Colon (tissue), 2 donors: Measurements from ENCODE around the gene COMMD6.
A peak's percentile ranks its signal among the peaks of the same experiment; 100 is the strongest.
"Not testable (repeated sequence)": the region's sequence is repeated elsewhere in the genome, so short reads cannot be mapped to it uniquely, and the experiment has no call there.

Experiments used
- FAIRE-seq: peaks from 2 replicates; lab custom pipeline; 2012; peaks lifted over from hg19 to GRCh38; lab: Jason Lieb, UNC
- donor health status: control.
- donor health status: control.

COMMD6 gene

DNA sequence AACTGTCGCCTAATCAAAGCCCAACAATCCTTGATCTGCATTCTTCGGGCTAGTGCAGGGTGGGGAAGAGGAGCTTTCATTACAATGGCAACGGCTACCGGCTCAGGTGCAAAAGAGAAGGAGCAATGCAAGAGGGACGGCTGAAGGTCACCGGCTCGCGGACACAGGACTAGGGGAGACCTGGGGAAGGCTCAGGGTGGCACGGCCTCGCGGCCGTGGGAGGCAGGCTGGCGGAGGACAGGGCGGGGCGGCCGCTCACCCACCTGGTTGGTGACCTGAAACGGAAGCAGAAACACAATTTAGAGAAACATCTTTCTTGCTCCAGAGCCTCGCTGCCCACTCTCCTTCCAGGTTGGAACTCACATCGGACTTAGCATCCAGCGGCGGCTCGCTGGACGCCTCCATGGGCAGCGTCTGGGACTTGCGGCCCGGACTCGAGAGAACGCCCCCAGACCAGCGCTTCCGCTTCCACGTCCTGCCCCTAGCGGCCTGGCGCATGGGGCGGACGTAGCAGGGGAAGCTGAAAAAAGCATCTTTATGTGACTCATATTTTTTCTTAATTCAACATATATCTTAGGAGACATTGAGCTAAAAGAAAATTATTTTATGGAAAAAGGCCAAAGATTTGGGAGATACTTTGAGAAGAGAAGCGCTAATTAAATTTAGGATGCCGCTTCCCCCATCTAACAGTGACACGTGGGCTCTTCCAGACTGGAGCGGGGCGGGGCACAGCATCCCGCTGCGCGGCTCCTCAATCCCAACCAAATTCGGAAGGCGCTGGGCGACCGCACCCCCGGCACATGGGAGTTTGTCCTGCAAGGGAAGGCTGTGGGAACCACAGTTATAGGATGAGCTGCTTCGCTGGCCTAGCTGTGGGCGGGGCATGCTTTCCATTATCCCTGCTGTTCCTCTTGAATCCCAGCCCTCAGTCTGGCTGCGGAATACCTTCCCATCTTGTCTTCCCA is at the start of gene COMMD6:
Gene COMMD6 (minus strand): TSS at position 441 of the 965 bp plus-strand sequence. CDS start 36 bp downstream, at position 405.
- FAIRE-seq: no peak

DNA sequence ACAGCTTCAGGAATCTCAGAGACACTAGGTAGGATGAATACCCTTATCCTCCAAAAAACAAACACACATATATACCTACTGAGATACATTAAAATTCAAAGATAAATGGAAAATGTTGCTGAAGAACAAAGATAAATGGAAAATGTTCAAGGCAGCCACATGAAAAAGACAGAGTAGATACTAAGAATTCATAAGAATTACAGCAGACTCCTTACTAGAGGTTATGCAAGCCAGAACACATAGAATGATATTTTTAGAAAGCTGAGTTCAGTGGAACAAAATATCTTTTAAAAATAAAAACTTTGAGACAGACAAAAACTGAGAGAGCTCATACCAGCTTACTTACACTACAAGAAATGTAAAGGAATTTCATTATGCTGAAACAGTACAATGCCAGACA is 47.5 kb upstream of the COMMD6 start:
- FAIRE-seq: no peak

DNA sequence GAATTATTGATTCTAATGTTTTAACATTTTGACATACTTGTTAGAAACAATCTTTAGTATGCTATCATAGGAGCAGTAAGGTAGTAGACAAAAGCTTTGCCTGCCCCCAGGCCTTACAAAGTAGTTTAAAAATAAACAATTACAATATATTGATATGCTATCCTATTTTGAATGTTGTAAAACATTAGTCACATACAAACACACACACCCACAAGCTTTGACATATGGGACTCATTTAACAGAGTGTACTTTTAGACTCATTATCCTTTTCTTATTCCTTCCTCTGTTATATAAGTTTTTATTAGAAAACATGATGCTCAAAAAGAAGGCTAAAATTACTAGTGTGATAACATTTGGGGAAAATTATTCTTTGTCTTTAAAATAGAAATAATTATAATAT is 45.5 kb upstream of the COMMD6 start:
- peak; percentile 38 for FAIRE-seq

DNA sequence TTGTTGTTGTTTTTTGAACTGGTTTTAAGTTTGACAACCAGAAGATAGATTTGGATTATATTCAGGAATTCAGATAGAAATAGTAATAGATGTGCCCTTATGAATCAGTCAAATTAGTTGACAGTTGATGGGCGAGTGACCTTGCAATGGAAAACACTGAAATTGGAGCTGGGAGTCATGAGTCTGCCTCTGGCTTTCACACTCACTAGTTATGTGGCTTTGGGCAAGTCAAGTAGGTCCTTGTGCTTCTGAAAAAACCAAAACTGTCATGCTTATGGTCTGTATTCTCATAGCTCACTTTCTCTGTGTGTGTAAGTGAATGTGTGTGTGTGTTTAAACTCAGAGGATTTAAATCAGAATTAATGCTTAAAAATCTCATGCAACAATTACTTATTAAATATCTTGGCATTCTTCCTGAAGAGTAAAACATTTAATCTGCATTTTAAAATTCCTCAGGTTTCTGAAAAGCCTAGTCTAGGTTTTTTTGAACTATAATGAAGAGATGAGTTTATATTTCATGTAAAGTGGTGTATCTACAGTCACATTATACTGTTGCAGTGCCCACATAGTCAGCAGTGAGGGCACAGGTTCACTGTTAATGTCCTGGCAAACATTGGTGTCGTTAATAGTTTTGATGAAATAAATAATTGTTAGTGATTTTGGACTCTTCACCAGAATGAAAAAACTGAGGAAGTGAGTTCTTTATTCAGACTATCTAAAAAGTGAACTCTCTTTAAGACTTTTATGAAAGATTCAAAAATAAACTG is 44.4 kb upstream of the COMMD6 start:
- FAIRE-seq: no peak

DNA sequence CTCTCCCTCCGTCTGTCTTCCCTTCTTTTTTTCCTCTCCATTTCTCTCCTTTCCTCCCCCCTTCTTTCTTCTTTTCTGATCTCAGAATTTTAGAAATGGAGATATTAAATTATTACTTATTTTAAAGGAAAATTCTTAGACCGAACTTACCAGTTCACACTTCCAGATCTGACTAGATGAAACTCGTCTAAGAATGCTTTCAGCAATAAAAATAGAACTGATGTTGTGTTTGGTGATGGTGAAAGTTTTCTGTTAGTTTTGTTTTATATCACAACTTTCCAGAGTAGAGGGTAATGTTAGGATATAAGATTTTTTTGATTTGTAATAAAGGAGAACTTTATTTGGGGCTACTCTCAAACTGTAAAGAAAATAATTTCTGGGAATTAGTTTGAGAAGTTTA is 41.9 kb upstream of the COMMD6 start:
- FAIRE-seq: peak; percentile 66

DNA sequence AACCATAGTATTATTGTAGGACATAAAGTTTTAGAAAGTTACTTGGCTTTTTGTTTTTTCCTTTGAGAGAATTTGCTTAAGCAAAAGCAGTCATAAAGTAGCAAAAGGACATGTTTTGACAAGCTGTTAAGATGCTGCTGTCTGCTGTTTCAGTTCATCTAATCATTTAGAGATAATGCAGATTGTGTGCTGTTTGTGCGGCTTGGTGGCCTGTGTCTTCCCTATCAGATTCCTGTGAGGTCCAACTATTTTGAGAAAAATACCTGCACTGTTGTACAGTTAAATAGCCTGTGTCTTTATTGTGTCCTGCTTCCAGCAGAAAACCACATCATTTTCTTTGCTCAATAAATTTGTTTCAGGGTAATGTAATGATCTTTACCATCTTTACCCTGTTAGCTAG is 31.9 kb upstream of the COMMD6 start:
- FAIRE-seq: no peak

DNA sequence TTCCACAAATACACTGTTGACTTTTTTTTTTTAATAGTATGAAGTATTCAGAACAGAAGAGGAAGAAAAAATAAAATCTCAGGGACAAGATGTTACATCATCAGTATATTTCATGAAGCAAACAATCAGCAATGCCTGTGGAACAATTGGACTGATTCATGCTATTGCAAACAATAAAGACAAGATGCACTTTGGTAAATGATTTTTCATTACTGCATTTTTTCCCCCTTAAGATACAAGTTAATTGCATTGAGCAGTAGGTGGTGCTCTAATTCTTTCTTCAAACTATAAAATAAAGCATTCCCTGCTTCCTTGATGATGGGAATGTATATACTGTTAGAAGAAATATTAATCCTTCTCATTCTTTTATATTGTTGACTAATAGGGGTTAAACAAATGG is 29.0 kb upstream of the COMMD6 start:
- peak; percentile 58 for FAIRE-seq

DNA sequence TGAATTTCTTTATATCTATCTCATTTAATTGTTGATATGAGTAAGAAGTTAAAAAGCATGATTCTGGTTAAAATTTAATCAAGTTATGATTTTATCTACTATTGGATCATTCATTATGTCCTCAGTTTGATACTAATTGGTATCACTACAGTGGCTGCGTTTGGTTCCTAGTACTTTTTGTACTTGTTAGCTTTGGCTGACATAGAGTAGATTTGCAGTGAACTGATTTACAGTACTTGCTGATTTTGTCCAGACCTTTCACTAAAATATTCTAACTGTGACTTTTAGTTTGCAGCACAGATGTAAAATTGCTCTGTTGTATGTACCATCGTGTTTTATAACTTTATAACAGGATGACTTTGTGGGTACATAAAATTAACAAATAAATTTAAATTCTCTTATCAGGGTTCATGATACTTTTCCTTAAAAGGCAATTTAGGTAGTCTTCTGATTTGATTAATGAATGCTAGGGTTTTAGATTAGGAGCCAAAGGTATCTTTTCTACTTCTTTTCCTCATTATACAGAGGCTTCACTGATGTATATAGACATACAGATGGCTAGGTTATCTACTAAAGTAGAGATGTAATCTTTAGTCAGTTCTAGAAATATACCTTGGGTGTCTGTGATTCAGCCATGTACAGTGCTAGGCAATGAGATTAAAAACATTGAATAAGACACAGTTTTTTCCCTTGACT is 20.7 kb upstream of the COMMD6 start:
- no peak for FAIRE-seq

DNA sequence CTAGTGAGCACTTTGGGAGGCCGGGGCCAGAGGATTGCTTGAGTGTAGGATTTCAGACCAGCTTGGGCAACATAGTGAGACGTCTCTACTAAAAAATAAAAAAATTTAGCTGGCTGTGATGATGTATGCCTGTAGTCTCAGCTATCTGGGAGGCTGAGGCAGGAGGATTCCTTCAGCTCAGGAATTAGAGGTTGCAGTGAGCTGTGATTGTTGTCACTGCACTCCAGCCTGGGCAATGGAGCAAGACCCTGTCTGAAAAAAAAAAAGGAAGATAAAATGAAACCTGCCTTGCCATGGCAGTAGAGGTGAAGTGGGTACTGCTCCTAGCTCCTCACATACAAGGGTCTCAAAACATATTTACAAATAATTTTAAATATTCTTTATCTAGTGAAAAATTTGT is 19.3 kb upstream of the COMMD6 start:
- FAIRE-seq: no peak

DNA sequence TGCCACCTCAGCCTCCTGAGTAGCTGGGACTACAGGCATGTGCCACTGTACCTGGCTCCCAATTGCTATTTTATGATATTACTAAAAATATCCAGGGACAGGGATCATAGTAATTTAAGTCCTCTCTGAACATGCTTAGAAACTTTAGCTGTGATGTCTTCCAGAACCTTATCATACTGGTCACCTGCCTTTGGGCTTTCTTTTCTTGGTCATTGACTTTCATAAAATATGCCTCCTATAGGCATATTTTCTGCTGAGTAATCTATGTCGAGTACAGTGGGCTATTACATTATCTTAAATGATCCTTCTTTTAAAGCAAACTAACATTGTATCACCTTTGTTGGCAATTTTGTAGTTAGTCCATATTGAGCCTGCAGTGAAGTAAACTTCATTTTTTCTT is 18.2 kb upstream of the COMMD6 start:
- FAIRE-seq: no peak

DNA sequence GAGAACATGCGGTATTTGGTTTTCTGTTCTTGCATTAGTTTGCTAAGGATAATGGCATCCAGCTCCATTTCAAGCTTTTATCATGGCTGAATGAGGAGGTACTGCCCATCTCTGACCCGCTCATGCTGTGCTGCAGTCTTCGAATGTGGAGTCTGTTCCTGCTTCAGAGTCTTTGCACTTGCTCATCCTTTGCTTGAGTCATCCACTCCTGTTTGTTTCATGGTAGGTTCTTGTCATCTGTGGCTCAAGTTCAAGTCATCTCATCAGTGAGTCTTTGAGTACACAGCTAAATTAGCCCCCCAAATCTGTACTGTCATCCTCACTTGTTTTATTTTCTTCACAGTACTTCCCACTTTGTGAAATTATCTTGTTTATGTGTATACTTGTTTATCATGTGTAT is 17.3 kb upstream of the COMMD6 start:
- FAIRE-seq: no peak

DNA sequence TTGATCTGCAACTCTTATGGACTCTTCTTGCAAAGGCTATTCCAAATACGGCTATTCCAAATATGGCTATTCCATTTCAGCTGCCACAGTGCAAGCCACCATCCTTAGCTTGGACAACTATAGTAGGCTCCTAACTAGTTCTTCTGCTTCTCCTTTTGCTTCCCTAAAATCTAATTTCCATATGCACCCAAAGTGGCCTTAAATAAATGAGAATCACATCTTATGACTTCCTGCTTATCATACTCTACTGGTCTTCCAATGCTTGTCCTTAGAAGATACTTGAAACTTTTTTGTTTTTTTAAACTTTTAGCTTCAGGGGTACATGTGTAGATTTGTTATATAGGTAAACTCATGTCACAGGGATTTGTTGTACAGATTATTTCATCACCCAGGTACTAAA is 16.8 kb upstream of the COMMD6 start:
- FAIRE-seq: no peak

DNA sequence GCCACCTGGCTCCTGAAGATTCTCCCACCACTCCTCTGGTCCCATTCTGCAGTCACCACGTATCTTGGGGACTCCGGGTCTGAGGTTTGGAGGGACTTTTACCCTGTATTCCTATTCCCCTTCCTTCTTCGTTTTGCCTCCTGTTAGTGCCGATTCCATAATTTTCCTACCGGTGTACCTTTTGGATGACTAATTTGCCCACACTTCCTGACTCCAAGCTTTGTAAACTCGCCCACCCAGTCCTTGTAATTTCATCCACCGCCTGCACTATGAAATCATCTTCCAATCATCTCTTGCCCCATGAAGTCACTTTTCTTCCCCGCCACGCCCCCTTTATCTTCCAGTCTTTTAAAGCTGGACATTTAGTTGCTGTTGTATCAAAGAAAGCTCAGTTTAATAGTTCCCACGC is 12.5 kb upstream of the COMMD6 start:
- FAIRE-seq: no peak

DNA sequence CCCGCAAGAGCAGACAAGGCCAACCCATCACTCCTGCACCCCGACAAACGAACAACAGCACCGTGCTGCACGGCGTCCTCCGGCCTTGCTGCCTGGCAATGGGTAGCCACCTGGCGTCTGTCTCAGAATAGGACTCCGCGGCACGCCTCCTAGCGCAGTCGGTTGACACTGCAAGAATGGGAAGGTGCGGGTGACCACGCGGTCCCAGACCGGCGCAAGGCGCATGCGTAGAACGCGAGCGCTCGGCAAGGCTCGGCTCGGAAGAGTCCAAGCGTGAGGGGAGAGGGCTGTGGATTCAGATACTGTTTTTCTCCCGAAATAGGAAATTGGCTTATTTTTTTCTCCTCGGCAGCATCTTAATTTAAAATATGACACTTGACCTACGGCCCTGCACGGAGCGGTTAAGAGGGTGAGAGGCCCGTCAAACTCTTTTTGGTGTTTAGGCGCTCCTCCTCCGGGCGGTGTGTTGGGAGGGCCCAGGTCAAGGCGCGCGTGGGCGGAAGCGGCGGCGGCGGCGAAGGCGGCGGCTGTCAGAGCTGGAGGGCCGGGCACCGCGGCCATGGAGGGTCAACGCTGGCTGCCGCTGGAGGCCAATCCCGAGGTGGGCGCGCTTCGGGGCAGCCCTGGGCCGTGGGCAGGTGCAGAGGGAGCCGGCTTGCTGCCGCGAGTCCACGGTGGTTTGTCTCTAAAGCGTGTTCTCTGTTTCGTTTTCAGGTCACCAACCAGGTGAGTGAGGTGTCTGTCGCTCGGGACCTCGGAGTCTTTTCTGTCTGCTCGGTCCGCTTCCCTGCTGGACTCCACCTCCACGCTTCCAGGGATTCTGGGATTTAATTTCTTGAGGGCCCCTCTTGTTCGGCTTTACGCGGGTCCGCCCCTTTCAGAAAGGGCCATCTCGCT is 11.9 kb upstream of the COMMD6 start, which contains the start of gene UCHL3:
Gene UCHL3 (plus strand): TSS at position 530 of the 897 bp plus-strand sequence. CDS start 30 bp downstream, at position 560.
- FAIRE-seq: peak; percentile 31

DNA sequence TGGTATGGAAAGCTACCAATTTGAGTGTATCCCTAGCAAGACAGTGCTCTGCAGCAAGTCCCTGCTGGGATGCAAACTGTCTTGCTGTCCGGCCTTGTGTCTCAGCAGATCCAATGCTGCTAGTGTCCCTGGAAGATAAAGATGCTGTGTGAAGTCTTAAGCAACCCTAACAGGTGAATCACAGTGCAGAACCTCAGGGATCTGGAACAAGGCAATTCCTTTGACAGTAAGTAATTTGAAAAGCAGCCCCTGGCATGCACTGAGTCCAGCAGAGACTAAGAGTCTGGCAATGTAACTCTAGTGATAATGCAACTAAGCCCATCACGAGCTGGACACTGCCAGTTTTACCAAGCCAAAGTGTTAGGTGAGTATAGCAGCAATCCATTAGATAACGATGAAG is 10.3 kb upstream of the COMMD6 start:
- no peak for FAIRE-seq

DNA sequence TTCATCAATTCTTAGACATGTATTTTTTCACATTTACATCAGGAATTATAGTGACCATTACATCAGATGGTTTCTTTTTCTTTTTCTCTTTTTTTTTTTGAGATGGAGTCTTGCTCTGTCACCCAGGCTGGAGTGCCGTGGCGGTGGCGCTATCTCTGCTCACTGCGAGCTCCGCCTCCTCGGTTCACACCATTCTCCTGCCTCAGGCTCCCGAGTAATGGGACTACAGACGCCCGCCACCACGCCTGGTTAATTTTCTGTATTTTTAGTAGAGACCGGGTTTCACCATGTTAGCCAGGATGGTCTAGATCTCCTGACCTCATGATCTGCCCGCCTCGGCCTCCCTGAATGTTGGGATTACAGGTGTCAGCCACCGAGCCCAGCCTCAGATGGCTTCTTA is 7.7 kb upstream of the COMMD6 start:
- not testable (repeated sequence) for FAIRE-seq

DNA sequence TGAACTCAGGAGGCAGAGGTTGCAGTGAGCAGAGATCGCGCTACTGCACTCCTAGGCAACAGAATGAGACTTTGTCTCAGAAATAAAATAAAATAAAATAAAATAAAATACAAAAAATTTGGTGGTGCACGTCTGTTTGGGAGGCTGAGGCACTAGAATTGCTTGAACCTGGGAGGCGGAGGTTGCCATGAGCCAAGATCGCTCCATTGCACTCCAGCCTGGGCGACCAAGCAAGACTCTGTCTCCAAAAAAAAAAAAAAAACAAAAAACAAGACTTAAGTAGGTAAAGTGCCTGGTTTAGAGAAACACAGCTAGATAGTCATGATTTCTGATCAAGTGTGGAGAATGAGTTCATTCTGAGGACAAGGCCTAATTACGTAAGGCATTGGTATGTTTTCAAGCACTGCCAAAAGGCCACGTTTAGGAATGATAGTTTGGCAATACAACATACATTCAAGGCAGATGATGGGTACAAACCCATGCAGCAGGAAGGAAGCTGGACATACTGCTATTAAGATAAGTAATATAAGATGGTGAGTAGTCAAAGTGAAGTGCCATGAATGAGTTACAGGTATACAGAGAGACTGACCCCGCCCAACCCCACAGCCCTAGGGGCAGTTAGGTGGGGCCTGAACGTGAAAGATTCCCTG is 7.2 kb upstream of the COMMD6 start:
- no peak for FAIRE-seq

DNA sequence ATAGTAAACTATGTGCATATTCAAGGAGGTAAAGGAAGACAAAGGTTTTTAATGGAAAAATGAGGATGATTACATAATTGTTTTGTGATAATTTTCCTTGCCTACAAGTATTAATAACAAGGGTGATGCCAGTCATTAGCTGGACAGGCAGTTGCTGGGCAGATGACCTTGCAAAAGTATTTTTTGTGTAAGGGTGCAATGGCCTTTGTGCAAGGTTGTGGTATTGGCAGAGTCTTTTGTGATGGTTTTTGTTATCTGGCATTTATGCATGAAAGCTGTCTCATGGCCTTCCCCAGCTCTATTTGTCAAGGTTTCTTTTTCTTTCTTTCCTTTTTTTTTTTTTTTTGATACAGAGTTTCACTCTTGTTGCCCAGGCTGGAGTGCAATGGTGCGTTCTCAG is 4.3 kb upstream of the COMMD6 start:
- FAIRE-seq: no peak

DNA sequence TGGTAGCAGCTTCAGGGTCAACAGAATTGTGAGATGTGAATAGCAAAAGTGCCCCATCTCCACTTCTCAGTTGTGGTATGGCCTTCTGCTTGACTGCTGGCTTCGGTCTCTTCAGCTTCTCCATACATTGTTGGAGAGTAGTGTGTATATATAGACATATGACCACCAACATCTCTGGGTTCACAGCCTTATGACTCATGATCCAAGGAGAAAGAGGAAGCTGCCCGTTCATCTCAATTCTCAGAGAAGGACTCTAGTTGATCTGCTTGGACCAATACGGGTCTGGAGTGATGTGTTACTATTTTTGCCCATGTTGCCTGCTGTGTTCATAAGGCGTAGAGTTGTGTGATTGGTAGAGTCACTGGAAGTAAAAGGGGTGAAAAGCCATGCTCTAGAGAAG is 3.6 kb upstream of the COMMD6 start:
- FAIRE-seq: no peak

DNA sequence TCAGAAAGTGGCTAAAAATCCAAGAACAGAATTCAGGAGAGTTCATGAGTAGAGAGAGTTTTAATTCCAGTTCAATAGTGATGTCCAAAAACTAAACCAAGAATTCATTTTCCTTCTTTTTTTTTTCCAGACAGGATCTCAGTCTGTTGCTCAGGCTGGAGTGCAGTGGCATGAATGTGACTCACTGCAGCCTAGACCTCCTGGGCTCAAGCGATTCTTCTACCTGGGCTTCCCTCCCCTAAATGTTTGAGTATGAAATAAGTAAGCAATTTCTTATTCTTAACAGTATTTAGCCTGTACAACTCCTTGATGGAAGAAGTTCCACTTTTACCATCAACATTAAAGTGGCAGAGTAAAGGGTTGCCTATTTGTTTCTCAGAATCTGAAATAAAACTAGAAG is 3.8 kb downstream of the COMMD6 start:
- FAIRE-seq: no peak

DNA sequence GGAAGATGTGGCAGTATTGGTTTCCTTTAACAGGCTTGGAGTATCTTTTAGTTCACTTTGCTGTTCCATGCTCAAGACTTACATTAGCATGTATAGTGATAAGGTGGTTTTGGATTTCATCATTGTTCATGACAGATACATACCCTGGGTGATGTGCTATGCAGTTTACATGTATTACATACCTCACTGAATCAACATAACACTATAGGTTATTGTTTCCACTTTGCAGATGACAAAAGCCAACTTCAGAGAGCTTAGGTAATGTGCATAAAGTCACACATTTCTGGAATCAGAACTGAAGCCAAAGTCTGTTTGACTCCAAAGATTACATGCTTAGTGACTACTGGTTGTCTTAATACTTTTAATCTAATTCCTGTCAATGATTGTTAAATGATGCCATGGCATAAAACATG is 7.1 kb downstream of the COMMD6 start:
- FAIRE-seq: no peak
